Measurements from ENCODE around the gene COMT. TPM values are rescaled to one million over a fixed set of nuclear protein-coding genes. Genes with fewer than 3 reads are reported as not detected.

COMT gene
- total RNA-seq, 1 donor from 2014 or later, result 34.8 TPM

DNA sequence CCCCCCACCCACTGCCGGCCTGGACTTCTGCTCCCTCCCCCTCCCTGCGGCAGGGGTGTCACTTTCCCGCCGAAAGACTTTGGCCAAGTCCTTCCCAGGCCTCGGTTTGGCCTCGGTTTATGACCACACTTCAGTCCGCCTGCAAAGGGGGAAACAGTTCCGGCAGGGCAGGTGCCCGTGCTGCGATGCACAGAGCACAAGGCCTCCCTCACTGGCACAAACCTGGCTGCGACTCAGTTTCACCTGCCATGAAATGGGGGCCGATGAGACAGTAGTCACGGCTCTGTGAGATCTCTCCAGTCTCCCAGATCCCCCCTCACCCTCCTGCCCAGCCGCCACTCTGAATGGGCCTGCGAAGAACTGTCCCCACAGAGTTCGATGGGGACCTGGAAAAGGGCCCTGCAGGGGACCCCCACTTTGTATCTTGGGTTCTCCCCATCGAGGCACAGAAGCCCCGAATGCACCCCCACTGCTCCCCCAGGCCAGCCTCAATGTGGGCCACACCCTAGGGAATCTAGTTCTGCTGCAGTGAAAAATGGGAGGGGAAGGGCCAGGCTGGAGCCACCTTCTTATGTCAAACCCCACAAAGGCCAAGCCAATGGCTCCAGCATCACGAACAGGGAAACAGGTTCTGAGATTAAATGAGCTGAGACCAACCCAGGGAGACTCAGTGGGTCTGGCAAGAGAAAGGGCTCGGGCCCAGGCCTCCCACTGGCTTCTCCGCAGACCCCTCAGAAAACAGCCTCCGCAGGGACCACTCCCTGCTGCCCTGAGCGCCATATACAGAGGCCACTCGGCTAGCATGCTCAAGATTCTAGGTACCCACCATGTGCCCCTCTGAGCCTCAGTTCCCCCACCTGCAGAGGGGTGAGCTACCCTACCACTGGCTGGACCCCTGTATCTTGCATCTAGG, 46.1 kb downstream of the COMT start:
- H3K4me3 Mint-ChIP-seq (ENCODE audit: unreplicated experiment), result no peak overlapping the region

DNA sequence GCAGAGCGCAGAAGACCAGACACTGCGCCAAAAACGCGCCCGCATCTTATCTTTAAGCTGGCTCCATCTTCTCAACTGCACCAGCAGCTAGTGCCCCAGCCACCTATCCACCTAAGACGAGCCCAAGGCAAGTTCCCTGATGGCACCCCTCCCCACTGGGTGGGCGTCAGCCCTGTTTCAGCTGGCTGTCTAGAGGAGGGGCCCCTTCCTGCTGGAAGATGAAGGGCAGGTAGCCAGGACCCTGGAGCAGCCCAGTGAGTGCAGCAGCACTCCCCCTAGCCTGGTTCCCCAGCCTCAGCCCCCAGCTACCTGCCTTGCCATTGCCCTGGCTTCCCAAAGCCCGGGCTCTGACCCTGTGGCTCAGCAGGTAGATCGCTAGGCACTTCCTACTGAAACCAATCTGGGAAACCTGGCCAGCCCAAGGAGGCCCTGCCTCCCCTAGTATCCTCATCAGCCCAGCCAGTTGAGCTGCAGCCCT, 46.8 kb downstream of the COMT start:
- TF ChIP-seq, protein P1, sequence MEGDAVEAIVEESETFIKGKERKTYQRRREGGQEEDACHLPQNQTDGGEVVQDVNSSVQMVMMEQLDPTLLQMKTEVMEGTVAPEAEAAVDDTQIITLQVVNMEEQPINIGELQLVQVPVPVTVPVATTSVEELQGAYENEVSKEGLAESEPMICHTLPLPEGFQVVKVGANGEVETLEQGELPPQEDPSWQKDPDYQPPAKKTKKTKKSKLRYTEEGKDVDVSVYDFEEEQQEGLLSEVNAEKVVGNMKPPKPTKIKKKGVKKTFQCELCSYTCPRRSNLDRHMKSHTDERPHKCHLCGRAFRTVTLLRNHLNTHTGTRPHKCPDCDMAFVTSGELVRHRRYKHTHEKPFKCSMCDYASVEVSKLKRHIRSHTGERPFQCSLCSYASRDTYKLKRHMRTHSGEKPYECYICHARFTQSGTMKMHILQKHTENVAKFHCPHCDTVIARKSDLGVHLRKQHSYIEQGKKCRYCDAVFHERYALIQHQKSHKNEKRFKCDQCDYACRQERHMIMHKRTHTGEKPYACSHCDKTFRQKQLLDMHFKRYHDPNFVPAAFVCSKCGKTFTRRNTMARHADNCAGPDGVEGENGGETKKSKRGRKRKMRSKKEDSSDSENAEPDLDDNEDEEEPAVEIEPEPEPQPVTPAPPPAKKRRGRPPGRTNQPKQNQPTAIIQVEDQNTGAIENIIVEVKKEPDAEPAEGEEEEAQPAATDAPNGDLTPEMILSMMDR (IDR thresholded peaks at IDR 0.05; ENCODE audit: partially characterized antibody, unreplicated experiment), result no peak
- Mint-ChIP-seq H3K27me3 (ENCODE audit: unreplicated experiment) (peaks cover 6% of the 10 kb centered on the region), H3K9me3 (ENCODE audit: unreplicated experiment) (no peaks in the 10 kb centered on the region), H3K36me3 (ENCODE audit: unreplicated experiment) (no peaks in the 10 kb centered on the region), H3K4me1 (ENCODE audit: low read depth, unreplicated experiment) (peaks cover 9% of the 10 kb centered on the region), H3K4me3 (ENCODE audit: unreplicated experiment) (no peak overlapping the region), H3K27ac (ENCODE audit: unreplicated experiment) (no peak overlapping the region)
- no peak for DNase-seq

More for the DNA sequence above, 46.1 kb downstream of the COMT start:
- Mint-ChIP-seq H3K9me3 (ENCODE audit: unreplicated experiment) (no peaks in the 10 kb centered on the region), H3K27ac (ENCODE audit: unreplicated experiment) (no peak overlapping the region), H3K4me1 (ENCODE audit: low read depth, unreplicated experiment) (peaks cover 9% of the 10 kb centered on the region), H3K36me3 (ENCODE audit: unreplicated experiment) (no peaks in the 10 kb centered on the region), H3K27me3 (ENCODE audit: unreplicated experiment) (peaks cover 6% of the 10 kb centered on the region)
- TF ChIP-seq, protein P1 (IDR thresholded peaks at IDR 0.05; ENCODE audit: partially characterized antibody, unreplicated experiment), result no peak
- no peak for DNase-seq

DNA sequence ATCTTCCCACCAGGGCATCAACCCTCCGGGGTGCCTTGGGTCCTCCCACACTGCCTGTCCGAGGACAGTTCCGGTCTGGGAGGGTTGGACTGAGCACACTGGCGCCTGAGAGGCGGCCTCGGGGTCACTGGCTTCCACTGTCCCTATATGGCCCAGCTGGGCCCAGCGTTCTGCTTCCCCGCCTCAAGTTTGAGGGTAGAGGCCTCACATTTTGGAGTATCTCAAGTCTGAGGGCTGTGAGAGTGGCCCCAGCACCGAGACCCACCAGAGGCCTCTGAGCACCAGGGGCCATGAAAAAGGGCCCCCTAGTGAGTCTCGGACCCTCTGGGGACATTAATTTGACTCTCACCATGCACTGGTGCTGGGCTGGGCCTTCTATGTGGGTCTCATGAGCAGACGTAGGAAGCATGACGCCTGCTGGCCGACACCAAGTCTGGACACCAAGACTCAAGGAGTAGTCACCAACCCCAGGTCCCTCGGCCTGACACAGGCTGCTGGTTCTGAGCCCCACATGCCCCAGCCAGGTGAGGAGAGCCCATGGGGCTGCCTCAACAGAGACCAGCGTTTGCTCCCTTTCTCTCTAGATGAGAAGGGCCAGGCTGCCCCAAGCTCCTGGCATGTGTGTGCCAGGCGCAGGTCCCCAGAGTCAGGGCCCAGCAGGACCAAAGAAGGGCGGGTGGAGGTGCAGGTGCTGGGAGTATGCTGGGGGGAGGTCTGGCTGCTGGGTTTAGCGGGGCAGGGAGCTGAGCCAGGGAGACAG, 47.6 kb downstream of the COMT start:
- DNase-seq, result no peak
- Mint-ChIP-seq H3K27ac (ENCODE audit: unreplicated experiment) (no peak overlapping the region), H3K4me1 (ENCODE audit: low read depth, unreplicated experiment) (peaks cover 9% of the 10 kb centered on the region), H3K4me3 (ENCODE audit: unreplicated experiment) (no peak overlapping the region), H3K9me3 (ENCODE audit: unreplicated experiment) (peaks cover 2% of the 10 kb centered on the region), H3K27me3 (ENCODE audit: unreplicated experiment) (peaks cover 6% of the 10 kb centered on the region), H3K36me3 (ENCODE audit: unreplicated experiment) (no peaks in the 10 kb centered on the region)
- TF ChIP-seq, protein P1 (IDR thresholded peaks at IDR 0.05; ENCODE audit: partially characterized antibody, unreplicated experiment), result no peak

DNA sequence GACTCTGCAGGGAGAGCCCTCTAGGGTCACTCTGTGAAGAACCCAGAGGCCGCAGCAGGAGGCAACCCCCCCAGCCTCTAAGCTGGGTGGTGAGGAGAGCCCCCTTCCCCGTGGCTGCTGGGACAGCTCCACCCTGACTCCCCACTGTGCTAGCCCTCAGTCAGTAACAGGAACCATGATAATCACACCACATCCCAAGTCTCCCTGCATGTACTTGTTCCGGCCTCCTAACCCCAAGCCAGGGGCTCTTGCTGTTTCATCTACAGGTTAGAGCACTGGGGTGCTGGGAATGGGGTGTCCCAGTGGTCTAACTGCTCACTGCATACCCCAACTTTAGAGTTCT, 48.1 kb downstream of the COMT start:
- DNase-seq, result no peak
- Mint-ChIP-seq H3K9me3 (ENCODE audit: unreplicated experiment) (peaks cover 2% of the 10 kb centered on the region), H3K27ac (ENCODE audit: unreplicated experiment) (no peak overlapping the region), H3K4me3 (ENCODE audit: unreplicated experiment) (no peak overlapping the region), H3K36me3 (ENCODE audit: unreplicated experiment) (no peaks in the 10 kb centered on the region), H3K4me1 (ENCODE audit: low read depth, unreplicated experiment) (peaks cover 10% of the 10 kb centered on the region), H3K27me3 (ENCODE audit: unreplicated experiment) (peaks cover 4% of the 10 kb centered on the region)
- TF ChIP-seq, protein P1 (IDR thresholded peaks at IDR 0.05; ENCODE audit: partially characterized antibody, unreplicated experiment), result no peak

Data from glutamatergic neuron (in vitro differentiated cells).